HepG2 (cell line): Measurements from ENCODE around the gene MGST2. TPM values are rescaled to one million over a fixed set of nuclear protein-coding genes. Genes with fewer than 3 reads are reported as not detected.

ENCODE experiments used
- CBX5 ChIP-seq: sonication (generic); formaldehyde crosslinking; IDR thresholded peaks from 2 replicates; pipeline ENCODE4 v1.4.0; 2020; ENCODE audit warnings: missing genetic modification reagents, borderline replicate concordance
- CREB1 ChIP-seq, 2 experiments: fragments of 450-650 bp in 1 of 2; IDR thresholded peaks; 2 replicates each; pipeline ENCODE4 v1.6.1; 2016 to 2017; ENCODE audit warnings: control low read depth in 1 of 2, mild to moderate bottlenecking in 1 of 2, missing compliant biosample characterization in 1 of 2, missing genetic modification characterization in 1 of 2
- DR1 ChIP-seq: sonication (generic); formaldehyde crosslinking; IDR thresholded peaks from 2 replicates; pipeline ENCODE4 v1.8.0; 2021; ENCODE audit warnings: mild to moderate bottlenecking, missing genetic modification reagents, inconsistent platforms
- FOXJ3 ChIP-seq: sonication (generic); formaldehyde crosslinking; IDR thresholded peaks from 2 replicates; pipeline ENCODE4 v1.4.0; 2020; ENCODE audit warnings: missing genetic modification reagents, mild to moderate bottlenecking, borderline replicate concordance
- MLLT10 ChIP-seq: sonication (generic); formaldehyde crosslinking; IDR thresholded peaks from 2 replicates; pipeline ENCODE4 v1.4.0; 2020; ENCODE audit warnings: missing genetic modification reagents
- NFE2L1 ChIP-seq: sonication (generic); formaldehyde crosslinking; IDR thresholded peaks from 2 replicates; pipeline ENCODE4 v1.4.0; 2020; ENCODE audit warnings: missing genetic modification reagents, mild to moderate bottlenecking, borderline replicate concordance
- PHF20 ChIP-seq: sonication (generic); formaldehyde crosslinking; IDR thresholded peaks from 2 replicates; pipeline ENCODE4 v1.5.0; 2020; ENCODE audit warnings: mild to moderate bottlenecking, missing genetic modification reagents
- SCMH1 ChIP-seq: sonication (generic); formaldehyde crosslinking; IDR thresholded peaks from 2 replicates; pipeline ENCODE4 v1.9.0; 2021; ENCODE audit warnings: missing genetic modification reagents, mild to moderate bottlenecking, borderline replicate concordance
- SP2 ChIP-seq: sonication (generic); formaldehyde crosslinking; IDR thresholded peaks from 2 replicates; pipeline ENCODE4 v1.5.1; 2020; ENCODE audit warnings: mild to moderate bottlenecking, missing genetic modification reagents
- TRIM24 ChIP-seq: sonication (generic); formaldehyde crosslinking; IDR thresholded peaks from 2 replicates; pipeline ENCODE4 v1.8.0; 2022; ENCODE audit warnings: mild to moderate bottlenecking, missing genetic modification reagents
- YEATS4 ChIP-seq: sonication (generic); formaldehyde crosslinking; IDR thresholded peaks from 2 replicates; pipeline ENCODE4 v1.4.0; 2020; ENCODE audit warnings: missing genetic modification reagents, borderline replicate concordance
- ZNF225 ChIP-seq: sonication (generic); formaldehyde crosslinking; IDR thresholded peaks from 2 replicates; pipeline ENCODE4 v1.4.0; 2020; ENCODE audit warnings: mild to moderate bottlenecking, missing genetic modification reagents
- ZNF3 ChIP-seq: IDR thresholded peaks from 2 replicates; pipeline ENCODE4 v1.7.0; 2017; ENCODE audit warnings: inconsistent platforms
- ZNF543 ChIP-seq: sonication (generic); formaldehyde crosslinking; IDR thresholded peaks from 2 replicates; pipeline ENCODE4 v1.4.0; 2020; ENCODE audit warnings: mild to moderate bottlenecking, missing genetic modification reagents
- ZNF672 ChIP-seq: sonication (generic); formaldehyde crosslinking; IDR thresholded peaks from 2 replicates; pipeline ENCODE4 v1.8.1; 2022; ENCODE audit warnings: missing genetic modification reagents
- ZSCAN9 ChIP-seq: IDR thresholded peaks from 2 replicates; pipeline ENCODE4 v1.6.1; 2016; ENCODE audit warnings: borderline replicate concordance
- polyA plus RNA-seq, 8 experiments: library from polyadenylated mRNA; depleted of rRNA in 3 of 8; stranded (reverse) in 7 of 8; unstranded in 1 of 8; fragments of >200 nt; fragmentation: Illumina TruSeq in 4 of 8; extraction: Trizol in 4 of 8; gene quantifications; 2 replicates each; pipeline versions ENCODE4 v1.2.1 to v1.2.3, GENCODE V29; 2011 to 2016; ENCODE audit warnings: low read depth in 4 of 8, missing spikeins in 1 of 8, mixed read lengths in 1 of 8; ENCODE audit not compliant: insufficient read depth in 1 of 8
- total RNA-seq, 5 experiments: library from RNA; depleted of rRNA; stranded (reverse); fragments of >200 nt; fragmentation: Illumina TruSeq; extraction: Trizol; gene quantifications; 2 replicates each; pipeline ENCODE4 v1.2.3, GENCODE V29; 2016; ENCODE audit warnings: low read depth in 1 of 5
- TF ChIP-seq, protein P1 (sequence below): sonication (generic); formaldehyde crosslinking; IDR thresholded peaks from 2 replicates; pipeline ENCODE4 v1.8.1; 2022; ENCODE audit warnings: mild to moderate bottlenecking, missing genetic modification reagents
- TF ChIP-seq, protein P2 (sequence below): IDR thresholded peaks from 2 replicates; pipeline ENCODE4 v1.6.1; 2012; ENCODE audit warnings: low read depth, low read length, improper control_type of control experiment
- TF ChIP-seq, protein P3 (sequence below): IDR thresholded peaks from 2 replicates; pipeline ENCODE4 v1.6.1; 2016; ENCODE audit warnings: low read depth, missing genetic modification reagents, missing compliant biosample characterization
- TF ChIP-seq, protein P4 (sequence below): sonication (generic); formaldehyde crosslinking; IDR thresholded peaks from 2 replicates; pipeline ENCODE4 v1.5.0; 2020; ENCODE audit warnings: missing genetic modification reagents
- TF ChIP-seq, protein P5 (sequence below): IDR thresholded peaks from 2 replicates; pipeline ENCODE4 v1.6.1; 2016

MGST2 gene
- total and polyA plus RNA-seq, 2 of the 13 experiments (the other 11 are each of a cell fraction or from before 2014, with no cell fraction given): 205 to 416 TPM

DNA sequence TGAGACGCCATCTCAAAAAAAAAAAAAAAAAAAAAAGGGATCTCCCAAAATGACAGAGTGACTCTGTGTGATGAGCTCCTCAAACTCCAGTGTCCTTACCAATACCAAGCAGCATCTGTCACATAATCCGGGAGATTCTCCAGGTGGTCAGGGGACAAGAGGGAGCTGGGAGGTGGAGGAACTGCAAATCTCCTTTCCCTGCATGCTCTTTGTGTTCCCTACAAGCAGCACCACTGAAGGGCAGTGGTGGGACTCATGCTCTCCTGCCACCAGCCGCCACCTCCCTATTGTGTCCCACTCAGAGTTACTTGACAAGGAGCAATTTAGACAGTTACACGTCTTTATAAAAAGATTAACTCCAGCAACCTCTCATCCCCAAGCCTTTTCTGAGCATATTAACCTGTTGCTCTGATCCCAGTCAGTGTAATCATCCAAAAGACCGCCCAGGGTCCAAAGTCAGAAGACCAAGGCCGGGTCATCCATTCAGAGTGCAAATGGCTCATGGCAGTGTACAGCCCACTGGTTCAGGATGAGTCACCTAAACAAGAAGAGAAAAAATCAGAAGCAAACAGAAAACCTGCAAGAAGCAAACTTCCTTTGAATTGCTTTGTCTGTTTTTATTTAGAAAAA, 23.6 kb downstream of the MGST2 start (continued):
- TF ChIP-seq YEATS4 (CRISPR knock-in tag) (peak; percentile 77), TRIM24 (CRISPR knock-in tag) (no peak), FOXJ3 (CRISPR knock-in tag) (peak; percentile 74; the same call in 1 of the 2 replicates), PHF20 (CRISPR knock-in tag) (no peak), SCMH1 (CRISPR knock-in tag) (no peak), ZSCAN9 (CRISPR knock-in tag) (peak; percentile 49; the same call in 1 of the 2 replicates), ZNF225 (CRISPR knock-in tag) (no peak), ZNF672 (CRISPR knock-in tag) (no peak), ZNF543 (CRISPR knock-in tag) (no peak), CBX5 (CRISPR knock-in tag) (peak; percentile 77; the same call in 1 of the 2 replicates), CREB1 (IDR thresholded peaks at IDR 0.05) (no peak), CREB1 (CRISPR knock-in tag; IDR thresholded peaks at IDR 0.05) (peak; percentile 69), SP2 (no peak), NFE2L1 (no peak), MLLT10 (CRISPR knock-in tag) (no peak), ZNF3 (no peak), DR1 (CRISPR knock-in tag) (no peak)
- TF ChIP-seq, protein P1, sequence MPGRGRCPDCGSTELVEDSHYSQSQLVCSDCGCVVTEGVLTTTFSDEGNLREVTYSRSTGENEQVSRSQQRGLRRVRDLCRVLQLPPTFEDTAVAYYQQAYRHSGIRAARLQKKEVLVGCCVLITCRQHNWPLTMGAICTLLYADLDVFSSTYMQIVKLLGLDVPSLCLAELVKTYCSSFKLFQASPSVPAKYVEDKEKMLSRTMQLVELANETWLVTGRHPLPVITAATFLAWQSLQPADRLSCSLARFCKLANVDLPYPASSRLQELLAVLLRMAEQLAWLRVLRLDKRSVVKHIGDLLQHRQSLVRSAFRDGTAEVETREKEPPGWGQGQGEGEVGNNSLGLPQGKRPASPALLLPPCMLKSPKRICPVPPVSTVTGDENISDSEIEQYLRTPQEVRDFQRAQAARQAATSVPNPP (CRISPR knock-in tag): 0 out of 2 replicates have a peak, but pooled peaks have one; percentile 67
- TF ChIP-seq, protein P2, sequence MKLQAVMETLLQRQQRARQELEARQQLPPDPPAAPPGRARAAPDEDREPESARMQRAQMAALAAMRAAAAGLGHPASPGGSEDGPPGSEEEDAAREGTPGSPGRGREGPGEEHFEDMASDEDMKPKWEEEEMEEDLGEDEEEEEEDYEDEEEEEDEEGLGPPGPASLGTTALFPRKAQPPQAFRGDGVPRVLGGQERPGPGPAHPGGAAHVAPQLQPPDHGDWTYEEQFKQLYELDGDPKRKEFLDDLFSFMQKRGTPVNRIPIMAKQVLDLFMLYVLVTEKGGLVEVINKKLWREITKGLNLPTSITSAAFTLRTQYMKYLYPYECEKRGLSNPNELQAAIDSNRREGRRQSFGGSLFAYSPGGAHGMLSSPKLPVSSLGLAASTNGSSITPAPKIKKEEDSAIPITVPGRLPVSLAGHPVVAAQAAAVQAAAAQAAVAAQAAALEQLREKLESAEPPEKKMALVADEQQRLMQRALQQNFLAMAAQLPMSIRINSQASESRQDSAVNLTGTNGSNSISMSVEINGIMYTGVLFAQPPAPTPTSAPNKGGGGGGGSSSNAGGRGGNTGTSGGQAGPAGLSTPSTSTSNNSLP: peak; percentile 91
- TF ChIP-seq, protein P3, sequence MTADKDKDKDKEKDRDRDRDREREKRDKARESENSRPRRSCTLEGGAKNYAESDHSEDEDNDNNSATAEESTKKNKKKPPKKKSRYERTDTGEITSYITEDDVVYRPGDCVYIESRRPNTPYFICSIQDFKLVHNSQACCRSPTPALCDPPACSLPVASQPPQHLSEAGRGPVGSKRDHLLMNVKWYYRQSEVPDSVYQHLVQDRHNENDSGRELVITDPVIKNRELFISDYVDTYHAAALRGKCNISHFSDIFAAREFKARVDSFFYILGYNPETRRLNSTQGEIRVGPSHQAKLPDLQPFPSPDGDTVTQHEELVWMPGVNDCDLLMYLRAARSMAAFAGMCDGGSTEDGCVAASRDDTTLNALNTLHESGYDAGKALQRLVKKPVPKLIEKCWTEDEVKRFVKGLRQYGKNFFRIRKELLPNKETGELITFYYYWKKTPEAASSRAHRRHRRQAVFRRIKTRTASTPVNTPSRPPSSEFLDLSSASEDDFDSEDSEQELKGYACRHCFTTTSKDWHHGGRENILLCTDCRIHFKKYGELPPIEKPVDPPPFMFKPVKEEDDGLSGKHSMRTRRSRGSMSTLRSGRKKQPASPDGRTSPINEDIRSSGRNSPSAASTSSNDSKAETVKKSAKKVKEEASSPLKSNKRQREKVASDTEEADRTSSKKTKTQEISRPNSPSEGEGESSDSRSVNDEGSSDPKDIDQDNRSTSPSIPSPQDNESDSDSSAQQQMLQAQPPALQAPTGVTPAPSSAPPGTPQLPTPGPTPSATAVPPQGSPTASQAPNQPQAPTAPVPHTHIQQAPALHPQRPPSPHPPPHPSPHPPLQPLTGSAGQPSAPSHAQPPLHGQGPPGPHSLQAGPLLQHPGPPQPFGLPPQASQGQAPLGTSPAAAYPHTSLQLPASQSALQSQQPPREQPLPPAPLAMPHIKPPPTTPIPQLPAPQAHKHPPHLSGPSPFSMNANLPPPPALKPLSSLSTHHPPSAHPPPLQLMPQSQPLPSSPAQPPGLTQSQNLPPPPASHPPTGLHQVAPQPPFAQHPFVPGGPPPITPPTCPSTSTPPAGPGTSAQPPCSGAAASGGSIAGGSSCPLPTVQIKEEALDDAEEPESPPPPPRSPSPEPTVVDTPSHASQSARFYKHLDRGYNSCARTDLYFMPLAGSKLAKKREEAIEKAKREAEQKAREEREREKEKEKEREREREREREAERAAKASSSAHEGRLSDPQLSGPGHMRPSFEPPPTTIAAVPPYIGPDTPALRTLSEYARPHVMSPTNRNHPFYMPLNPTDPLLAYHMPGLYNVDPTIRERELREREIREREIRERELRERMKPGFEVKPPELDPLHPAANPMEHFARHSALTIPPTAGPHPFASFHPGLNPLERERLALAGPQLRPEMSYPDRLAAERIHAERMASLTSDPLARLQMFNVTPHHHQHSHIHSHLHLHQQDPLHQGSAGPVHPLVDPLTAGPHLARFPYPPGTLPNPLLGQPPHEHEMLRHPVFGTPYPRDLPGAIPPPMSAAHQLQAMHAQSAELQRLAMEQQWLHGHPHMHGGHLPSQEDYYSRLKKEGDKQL: peak; percentile 59; the same call in 1 of the 2 replicates
- TF ChIP-seq, protein P4, sequence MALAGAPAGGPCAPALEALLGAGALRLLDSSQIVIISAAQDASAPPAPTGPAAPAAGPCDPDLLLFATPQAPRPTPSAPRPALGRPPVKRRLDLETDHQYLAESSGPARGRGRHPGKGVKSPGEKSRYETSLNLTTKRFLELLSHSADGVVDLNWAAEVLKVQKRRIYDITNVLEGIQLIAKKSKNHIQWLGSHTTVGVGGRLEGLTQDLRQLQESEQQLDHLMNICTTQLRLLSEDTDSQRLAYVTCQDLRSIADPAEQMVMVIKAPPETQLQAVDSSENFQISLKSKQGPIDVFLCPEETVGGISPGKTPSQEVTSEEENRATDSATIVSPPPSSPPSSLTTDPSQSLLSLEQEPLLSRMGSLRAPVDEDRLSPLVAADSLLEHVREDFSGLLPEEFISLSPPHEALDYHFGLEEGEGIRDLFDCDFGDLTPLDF (CRISPR knock-in tag): no peak
- TF ChIP-seq, protein P5, sequence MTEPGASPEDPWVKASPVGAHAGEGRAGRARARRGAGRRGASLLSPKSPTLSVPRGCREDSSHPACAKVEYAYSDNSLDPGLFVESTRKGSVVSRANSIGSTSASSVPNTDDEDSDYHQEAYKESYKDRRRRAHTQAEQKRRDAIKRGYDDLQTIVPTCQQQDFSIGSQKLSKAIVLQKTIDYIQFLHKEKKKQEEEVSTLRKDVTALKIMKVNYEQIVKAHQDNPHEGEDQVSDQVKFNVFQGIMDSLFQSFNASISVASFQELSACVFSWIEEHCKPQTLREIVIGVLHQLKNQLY (CRISPR knock-in tag): peak; percentile 82
